ENCODE measurements around the gene MAST4.

Gene MAST4

DNA sequence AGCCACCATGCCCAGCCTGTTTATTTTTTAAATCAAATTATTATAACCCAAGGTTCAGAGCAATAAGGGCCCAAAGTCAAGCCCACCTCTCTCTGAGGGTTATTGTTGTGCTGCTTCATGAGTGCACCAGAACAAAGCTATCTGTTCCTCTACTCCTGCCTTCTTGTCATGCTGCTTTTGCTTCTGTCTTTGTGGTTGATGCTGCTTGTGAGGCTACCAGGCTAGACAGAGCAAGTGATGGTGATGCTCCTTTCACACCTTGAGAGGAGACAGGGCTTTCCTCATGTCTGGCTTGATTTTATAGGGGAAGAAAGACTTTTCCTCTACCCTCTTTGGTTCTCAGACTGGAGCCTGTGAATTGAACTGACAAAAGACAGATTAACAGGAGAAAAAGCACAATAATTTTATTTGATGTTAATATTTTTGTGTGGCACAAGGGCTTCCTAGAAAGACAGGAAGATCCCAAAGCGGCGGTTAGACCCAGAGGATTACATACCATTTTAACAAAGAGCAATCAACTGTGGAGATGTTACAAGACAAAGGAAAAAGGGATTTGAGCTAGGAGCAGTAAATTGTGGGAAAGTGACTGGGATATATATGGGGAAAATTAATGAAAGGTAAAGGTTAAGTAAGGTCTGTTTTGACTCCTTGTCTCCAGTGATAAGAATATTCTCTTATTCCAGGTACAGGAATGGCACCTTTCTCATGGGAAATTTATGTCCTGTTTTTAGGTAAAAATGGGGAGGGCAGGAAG is 604.8 kb downstream of the MAST4 start:
- DNase-seq = no peak

DNA sequence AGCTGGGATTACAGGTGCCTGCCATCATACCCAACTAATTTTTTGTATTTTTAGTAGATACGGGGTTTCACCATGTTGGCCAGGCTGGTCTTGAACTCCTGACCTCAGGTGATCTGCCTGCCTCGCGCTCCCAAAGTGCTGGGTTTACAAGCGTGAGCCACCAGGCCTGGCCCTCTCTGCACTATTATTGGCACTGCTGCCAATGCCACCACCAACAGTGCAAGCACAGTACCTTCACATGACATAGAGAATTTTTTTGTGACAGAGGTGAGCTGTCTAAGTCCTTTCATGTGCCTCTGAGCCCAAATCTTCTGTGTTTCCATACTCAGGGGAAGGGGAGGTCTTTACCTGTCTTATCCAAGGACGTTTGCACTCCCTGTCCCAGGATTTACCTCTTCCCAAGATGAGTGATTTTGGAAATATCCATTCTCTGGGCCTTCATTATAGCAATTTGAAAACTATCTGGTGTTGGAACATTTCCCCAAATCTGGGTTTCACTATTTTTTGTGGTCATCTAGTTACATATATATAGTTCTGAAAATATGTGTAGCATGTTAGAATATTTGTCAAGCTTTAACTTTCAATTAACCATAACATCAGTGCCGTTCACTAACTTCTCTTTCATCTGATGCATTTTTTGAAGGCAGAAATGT is 605.8 kb downstream of the MAST4 start:
- DNase-seq = no peak

DNA sequence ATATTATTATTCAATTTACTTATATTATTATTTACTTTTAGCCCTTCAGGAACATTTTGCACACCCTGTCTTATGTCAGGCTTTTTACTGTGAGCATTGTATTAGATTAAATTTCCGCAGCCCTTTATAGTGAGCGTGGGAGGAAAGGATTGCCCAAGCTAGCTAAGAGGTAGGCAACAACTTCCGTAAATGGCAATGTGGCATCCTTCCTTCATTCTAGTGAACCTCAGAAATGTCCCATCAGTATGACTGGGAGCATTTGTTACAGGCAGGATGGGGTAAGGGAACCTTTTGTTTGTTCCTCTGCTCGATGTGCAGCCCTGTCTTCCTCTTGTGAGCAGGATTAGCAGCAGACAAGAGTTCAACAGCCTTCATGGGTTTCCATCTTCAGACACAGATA is 606.6 kb downstream of the MAST4 start:
- DNase-seq = no peak

DNA sequence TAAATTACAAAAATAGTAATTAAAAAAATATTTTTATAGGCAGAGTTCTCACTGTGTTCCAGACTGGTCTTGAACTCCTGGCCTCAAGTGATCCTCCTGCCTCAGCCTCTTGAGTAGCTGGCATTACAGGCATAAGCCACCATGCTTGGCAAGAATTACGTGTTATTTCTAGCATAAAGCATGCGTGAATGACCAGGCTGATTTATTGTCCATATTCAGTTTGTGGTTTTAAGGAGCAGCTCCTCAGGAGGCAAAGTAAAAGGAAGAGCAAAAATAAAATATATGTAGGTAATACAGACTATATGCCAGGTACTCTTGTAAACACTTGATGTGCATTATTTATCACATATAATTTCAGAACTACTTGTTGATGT is 607.5 kb downstream of the MAST4 start:
- no peak for DNase-seq

DNA sequence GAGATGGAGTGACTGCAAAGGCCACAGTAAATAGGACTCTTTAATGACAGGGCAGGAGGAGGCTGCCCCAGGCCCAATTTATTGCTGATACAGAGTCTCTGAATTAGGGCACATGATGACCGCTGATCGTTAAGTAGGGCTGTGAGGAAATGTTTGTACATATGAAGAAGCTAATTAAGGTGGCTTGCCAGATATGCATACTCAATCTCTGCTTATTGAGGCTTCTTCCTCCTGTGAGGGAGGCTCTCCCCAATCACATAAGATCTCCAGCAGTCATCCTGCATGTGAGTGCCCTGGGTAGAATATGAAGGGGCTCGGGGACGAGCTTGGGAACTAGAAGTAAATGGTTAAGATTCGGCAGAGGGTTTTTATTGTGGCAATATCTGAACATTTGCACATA is 608.6 kb downstream of the MAST4 start:
- DNase-seq = no peak

DNA sequence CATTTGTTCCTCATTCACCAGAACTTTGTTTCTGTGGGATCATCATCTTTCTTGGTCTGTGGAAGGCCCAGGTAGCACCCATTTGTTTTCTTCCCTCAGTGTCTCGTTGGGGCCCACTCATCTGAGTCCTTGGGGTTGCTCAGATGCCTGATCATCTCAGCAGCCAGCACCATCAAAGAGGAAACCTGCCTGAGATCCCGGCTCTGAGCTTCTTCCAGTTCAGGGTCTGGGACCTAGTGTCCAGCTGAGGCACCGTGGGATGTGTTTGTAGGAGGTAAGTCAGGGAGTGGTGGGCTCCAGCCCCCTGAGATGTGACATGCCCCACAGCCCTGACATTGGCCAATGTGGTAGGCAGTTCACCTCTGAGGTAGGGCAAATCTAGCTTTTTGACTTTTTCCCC is 609.8 kb downstream of the MAST4 start:
- DNase-seq = no peak

DNA sequence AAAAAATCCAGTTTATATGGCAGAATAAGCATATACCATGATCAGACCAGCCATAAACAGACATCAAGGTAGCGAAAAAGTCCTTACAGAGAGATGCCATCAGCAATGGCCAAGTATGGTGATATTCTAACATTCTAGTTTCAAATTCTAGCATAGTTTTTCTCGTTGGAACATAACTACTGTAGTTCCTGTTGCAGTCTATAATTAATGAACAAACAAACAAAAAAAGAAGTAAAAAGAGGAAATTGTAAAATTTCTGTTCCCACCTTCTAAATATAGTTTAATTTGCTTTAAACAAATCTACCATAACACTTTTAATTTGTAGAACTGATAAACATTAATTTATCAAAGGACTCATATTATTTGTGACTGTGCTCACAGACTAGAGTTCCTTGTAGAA is 610.3 kb downstream of the MAST4 start:
- no peak for DNase-seq

DNA sequence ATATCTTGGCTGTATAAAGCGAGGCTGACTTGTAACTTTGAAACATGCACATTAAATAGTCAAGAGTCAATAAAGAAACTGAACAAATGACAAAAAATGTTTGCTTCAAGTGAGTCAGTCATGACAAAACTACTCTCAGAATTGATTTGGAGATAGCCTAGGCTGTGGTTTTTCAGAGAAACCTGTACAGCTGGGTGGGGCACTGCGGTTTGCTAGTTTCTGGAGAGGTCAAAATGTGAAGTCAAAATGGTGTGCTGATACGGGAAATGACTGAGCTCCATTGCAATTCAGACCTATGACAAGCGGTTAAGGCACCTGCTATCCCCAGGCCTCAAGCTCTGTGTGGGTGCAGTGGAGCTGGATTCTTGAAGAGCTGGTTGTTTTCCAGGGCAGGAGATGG is 610.7 kb downstream of the MAST4 start:
- peak; percentile 62 to 89 for DNase-seq

DNA sequence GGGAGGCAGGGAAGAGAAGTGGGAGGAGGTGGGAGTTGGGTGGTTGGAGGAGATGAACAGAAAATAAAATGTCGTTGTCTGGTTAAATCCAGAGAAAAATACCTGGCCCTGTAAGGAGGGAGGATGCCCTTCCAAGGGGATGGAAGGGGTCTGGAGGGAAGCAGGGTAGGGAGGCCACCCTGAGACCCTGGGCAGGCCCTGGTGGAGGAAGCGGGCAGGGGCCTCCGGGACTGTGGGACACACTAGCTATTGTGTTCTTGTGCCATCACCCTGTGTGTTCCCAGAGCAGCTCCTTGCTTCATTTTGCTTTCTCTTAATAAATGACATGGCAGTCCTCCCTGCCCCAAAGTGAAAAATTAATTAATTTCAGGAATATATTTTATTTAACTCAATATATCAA is 612.2 kb downstream of the MAST4 start:
- DNase-seq = no peak

DNA sequence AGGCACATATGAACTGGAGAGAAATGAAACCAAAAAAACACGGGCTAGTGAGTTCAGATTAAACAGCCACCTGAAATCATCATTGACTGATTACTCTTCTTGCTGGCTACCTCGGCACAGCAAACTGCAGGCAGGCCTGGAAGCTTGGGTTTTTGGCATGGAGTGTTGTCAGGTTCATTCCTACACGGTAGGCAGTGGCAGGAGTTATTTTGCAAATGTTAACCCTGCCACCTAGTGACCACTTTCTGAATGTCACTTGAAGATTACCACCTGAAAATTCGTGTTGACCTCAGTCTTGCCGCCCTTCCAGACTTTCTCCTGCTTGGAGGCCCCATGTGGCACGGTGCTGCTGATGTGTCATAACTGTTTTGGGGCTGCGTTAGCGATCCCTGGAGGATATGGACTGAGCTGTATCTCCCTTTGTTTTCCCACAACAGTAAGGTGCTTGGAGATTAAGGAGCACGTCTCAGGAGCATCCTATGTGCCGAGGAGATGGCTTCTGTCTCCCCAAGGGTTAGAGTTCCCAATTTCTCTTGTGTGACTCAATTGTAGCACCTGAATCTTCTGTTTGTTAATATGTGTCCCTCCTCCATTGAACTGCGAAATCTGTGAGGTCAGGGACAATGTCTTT is 613.1 kb downstream of the MAST4 start:
- peak; percentile 14 to 44 for DNase-seq

DNA sequence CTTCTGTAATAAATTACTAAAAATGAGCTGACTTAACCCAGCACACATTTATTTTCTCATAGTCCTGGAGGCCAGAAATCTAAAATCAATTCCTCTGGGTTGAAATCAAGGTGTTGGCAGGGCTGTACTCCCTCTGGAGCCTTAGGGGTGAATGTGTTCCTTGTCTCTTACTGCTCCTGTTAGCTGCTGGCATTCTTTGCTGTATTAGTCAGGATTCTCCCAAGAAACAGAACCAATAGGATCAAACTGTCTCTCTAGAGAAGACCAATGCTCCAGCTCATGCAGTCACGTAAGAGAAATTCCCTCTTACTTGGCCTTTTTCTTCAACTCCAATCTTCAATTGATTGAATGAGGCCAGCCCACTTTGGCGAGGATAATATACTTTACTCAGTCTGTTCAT is 615.7 kb downstream of the MAST4 start:
- DNase-seq = no peak

DNA sequence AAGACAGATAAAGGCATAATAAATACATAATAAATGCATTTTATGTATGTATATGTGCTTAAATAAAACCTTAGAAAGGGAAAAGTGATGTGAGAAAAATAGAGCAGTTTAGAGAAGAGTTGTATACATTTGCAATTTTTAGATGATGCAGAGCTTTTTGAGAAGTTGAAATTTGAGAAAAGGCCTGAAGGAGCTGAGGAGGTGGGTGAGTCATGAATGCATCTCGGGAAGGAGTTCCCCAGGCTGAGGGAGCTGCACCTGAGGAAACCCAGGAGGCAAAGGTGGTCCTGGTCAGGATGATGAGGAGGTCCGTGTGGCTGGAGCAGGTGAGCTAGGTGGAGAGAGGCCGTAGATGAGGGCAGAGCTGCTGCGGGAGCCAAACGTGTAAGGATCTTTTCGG is 617.8 kb downstream of the MAST4 start:
- DNase-seq = no peak

DNA sequence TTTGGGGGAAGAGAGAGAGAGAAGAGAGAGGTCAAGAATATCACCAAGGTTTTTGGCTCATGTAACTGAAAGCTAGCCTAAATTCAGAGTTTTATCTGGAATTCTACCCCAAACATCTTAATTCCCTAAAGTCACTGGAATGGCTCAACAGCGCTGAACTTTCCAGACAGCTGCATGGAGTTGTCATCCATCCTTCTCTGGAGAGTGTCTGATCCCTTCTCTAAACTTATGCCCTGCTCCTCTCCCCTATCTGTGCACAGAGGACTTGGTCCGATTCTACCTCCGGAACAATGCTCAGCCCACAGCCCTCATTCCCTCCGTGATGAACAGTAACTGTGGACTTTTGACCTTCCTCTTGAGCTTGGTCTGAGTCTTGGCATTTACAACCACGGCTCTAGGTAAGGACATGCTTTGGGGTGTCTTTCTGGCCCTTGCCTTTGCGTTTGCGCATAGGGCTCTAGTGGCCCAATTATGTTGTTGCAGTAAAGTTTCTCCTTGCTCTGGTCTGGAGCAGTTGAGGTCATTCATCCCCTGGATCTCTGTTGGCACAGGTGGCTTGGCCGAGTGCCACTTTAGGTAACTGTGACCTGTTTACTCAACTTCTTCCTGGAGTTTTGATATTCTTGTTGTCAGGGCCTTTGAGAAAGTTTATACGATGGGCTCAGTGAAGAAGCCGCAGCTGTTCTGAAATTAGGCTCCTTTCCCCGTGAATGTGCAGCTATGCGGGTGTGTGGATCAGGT is 618.7 kb downstream of the MAST4 start:
- DNase-seq = no peak

DNA sequence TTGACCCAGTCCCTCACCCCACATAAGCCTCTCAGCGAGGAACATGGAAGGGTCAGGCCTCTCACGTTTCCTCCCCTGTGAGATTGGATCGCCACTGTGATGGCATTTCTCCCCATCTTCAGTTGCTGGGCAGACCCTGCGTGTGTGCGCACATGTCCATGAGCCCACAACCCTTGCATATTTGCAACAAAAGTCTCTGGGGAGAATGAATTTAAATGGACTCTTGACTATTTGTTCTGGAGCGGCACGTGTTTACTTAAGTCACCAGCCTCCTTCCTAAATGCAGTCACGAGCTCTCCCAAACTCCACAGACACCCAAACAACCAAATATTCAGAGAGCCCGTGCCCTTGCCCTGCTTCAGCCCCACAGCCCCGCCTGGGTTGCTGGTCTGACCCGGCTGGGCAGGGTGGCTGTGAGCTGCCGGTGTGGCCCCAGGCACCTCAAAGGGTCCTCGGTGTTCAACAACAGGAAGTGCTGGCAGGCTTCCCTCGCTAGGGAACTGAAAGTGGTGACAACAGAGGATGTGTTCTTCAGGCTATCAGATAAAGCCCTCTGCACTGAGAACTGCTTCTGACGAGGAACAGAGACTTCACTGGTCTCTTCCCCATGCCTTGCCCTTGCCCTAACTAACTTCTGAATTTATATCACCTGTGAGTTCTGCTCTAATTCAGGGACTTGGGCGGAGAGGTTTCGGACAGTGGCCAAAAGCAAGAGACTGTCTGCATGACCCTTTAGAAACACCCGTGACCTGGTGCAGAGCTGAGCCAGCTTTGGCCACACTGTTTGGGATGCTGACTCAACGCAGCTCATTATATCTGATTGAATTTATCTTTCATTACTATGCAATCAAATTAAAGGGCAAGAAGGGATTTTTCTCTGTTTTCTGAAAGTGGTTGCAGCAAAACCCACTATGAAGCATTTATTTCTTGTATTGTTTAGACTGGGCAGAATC is 619.6 kb downstream of the MAST4 start:
- peak; percentile 44 to 57 for DNase-seq

DNA sequence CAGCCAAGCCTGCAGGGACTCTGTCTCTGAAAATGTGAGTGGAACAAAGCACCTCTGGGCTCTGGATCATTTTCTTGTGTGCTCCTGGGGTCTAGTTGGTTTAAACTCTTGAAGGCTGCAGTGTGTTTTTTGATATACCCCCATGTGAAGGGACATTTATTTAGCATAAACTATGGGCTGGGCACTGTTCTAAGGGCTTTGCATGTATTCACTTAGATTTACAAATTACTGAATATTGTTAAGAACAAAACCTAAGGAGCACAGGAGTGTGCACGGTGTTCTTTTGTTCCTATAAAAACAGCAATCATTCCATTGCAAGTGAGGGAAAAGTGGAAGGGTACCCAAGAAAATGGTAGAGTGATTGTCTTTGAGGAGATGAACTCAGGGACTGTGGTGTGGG is 620.4 kb downstream of the MAST4 start:
- DNase-seq = no peak
